HG03108 (cell line): Measurements from ENCODE around the gene SLAMF7.
"Not testable (repeated sequence)": the region's sequence is repeated elsewhere in the genome, so short reads cannot be mapped to it uniquely, and the experiment has no call there.

Source experiments
- ATAC-seq: cut with Tn5 transposase; IDR thresholded peaks from one replicate; pipeline ENCODE4 v1.9.1; 2021; ENCODE audit warnings: moderate library complexity; ENCODE audit not compliant: unreplicated experiment

SLAMF7 gene, protein sequence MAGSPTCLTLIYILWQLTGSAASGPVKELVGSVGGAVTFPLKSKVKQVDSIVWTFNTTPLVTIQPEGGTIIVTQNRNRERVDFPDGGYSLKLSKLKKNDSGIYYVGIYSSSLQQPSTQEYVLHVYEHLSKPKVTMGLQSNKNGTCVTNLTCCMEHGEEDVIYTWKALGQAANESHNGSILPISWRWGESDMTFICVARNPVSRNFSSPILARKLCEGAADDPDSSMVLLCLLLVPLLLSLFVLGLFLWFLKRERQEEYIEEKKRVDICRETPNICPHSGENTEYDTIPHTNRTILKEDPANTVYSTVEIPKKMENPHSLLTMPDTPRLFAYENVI

DNA sequence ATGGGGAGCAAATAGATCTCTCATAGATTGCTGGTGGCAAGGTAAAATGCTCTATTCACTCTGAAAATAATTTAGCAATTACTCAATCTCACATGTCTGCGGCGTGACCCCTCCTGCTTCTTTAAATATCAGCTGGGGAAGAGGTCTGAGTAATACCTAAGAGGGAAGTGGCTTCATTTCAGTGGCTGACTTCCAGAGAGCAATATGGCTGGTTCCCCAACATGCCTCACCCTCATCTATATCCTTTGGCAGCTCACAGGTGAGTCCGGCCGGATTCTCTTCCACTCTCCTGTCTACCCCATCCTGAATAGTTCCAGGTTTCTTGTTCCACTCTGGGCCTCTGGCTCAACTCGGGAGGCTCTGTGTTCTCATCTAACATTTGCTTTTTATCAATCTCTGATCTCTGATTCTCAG lies at the start of gene SLAMF7:
TSS of gene SLAMF7 (plus strand) at position 150 of the 414 bp plus-strand sequence. CDS start at position 205, 55 bp downstream.
- ATAC-seq, result peak; percentile 48

DNA sequence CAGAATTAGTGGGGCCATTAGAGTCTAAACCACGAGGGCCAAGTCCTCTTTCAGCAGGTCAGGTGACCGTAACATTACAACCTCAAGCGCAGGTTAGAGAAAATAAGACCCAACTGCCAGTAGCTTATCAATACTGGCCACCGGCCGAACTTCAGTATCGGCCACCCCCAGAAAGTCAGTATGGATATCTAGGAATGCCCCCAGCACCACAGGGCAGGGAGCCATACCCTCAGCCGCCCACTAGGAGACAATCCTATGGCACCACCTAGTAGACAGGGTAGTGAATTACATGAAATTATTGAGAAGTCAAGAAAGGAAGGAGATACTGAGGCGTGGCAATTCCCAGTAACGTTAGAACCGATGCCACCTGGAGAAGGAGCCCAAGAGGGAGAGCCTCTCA lies 46.7 kb upstream of the SLAMF7 start:
- not testable (repeated sequence) for ATAC-seq

DNA sequence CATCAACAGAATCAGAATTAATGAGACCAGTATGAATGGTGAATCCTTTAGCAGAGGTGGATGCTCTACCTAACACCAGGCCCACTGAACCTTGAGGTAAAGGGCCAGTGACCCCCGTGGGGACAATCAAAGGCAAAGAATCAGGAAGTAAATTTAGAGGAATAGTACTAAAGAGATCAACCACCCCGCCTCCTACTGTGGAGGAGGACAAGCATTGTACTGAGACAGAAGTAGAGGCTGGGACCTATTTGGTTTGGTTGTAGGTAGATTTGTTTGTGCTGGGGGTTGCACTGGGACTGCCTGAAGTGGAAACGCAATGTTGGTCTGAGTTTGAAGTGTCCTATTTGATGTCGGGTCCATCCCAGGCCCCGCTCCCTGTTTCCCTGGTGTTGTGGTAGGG lies 36.9 kb upstream of the SLAMF7 start:
- ATAC-seq, result no peak

DNA sequence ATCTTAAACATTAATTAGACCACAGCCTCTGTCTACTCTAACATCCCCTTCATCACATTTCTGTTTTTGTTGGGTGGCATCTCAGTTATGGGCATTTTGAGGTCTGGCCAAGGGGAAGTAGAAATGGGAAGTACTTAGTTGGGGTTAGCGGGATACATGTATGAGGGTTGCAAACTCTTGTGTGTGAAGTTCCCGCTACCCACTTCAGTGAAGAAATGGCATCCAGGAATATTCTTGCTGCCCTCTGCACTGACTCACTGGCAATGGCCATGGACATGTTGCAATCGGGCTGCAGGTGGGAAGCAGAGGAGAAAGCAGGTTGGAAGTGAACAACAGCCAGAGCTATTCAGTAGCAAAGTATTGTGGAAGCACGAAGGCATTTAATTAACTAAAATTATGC lies 34.8 kb upstream of the SLAMF7 start:
- no peak for ATAC-seq

DNA sequence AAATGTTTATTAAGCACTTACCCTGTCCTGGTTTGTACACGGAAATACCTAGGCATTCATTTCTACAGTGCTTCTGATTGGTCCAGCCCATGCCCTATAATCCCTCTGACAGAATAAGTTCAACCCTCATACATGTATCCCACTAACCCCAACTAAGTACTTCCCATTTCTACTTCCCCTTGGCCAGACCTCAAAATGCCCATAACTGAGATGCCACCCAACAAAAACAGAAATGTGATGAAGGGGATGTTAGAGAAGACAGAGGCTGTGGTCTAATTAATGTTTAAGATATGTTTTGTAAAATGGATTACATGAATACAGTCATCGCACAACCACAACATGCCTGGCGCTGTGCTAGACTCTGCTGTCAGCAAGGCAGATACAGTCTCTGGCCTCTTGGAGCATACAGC lies 33.8 kb upstream of the SLAMF7 start:
- not testable (repeated sequence) for ATAC-seq

DNA sequence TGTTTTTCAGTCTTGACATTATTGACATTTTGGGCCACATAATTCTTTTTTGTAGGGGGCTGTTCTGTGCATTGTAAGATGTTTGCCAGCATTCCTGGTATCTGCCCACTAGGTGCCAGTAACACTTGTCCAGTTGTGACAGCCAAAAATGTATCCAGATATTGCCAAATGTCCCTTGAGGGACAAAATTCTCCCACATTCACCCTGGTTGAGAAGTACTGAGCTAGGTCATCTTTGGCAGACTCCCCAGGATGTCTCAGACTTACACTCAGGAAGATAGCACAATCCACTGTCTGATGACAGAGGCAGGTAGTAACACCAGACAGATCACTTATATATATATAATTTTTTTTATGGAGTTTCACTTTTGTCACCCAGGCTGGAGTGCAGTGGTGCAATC lies 33.3 kb upstream of the SLAMF7 start:
- ATAC-seq, result no peak

DNA sequence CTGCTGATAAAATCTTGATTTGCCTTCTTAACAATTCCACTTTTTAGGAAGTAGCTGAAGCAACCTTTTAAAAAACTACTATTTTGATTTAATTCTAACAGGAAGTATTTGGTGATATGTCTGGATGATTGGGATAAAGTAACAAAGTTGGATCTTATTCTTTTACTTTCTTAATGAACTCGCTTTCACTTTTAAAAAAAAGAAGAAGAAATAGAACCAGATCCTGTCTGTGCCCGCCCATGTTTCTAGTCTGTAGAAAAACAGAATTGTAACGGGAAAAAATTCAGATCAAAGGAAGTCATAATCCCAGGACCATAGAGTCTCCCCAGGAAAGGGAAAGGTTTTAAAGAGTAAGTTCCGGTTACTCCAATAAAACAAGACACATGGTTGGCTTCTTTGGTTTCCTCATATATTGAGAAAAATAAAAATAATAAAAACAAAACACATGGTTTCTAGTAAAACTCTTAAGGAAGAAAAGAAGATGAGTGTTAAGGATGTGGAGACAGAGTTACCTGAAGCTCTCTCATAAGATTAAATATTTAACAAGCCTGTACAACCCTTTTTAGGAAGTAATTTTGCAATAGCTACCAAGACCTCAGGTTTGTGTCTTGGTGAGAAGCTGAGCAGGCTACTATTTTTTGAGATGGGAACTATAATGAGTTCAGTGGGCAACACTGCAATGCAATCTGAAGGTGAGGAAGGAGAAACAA lies 32.4 kb upstream of the SLAMF7 start:
- ATAC-seq, result no peak

DNA sequence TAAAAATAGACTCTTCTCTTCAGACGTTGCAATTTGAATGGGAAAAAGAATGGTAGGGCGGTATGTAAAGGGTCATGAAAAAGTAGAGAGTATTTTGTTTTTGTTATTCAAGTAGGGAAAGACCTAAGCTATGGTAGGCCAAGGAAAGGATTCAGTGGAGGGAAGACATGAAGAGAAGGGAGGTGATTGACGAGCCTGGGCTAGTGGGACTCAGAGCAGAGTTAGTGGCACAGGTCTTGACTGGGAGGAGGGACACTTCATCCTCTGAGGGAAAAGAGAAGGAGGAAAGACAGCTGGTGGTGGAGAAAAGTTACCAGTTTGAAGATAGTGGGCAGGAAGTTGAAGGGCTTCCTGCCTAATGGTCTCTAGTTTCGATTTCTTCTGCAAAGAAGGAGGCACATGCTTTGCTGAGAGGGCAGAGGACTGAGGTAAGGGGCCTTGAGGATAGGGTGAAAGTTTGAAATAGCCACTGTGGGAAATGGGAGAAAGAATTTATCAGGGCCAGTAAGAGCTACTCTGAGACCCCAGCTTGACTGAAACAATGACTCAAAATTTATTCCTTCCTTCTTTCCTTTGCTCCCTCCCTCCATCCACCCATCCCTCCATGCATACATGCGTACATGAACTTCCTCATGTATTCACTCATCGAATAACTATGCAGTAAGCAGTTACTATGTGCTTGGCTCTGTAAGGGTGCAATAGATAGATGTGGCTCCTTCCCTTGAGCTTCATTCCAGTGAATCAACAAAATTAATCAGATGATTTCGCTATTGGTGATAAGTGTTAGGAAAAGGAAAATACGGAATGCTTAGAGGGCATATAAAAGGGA lies 31.6 kb upstream of the SLAMF7 start:
- no peak for ATAC-seq

DNA sequence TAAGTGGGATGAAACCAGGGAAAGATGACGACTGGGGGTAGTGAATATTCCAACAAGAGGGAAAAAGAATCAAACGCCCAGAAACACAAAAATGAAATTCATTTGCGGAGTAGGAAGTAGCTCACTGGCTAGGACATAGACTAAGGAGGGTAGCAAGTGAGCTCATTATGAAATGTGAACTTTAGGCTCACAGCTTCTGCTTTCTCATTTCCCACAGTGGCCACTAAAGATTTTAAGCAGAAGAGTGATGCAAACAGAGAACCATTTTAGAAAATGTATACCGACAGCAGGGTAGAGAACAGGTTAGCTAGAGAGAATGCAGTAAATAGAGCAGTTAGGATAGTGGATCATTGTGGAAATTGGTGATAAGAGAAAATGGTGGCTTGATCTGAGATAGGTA lies 30.9 kb upstream of the SLAMF7 start:
- ATAC-seq, result no peak

DNA sequence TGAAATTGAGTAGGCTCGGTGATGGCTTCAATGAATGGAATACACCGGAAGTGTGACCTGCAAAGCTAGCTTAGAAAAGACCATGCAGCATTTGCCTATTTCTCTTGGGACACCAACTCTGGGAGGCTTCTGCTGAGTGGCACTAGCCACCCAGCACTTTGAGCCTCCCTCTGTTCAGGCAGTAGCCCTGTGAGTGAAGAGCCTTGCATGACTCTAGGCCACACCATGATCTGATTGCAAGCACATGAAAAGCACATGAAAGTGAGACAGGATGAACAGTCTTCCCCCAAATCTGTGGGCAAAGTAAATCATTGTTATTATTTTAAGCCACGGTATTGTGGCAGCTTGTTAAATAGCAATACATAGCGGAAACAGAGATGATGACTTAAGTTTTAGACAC lies 30.2 kb upstream of the SLAMF7 start:
- ATAC-seq, result peak; percentile 34

DNA sequence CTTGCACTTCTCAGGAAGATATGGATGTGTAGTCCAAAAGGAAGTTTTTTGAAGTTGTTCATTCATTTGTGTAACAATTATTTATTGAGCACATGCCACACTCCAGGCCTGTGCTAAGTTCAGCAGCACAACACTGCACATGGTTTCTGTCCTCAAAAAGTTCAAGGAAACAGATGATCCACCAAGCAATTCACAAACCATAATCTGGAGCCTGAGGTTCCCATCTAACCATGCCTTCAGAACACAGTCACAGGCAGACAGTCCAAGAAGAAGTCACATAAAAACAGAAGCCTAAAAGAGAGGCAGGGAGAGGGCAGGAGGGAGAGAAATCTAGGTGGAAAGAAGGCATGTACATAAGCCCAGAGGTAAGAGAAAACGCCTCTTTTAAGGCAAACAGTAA lies 29.3 kb upstream of the SLAMF7 start:
- no peak for ATAC-seq

DNA sequence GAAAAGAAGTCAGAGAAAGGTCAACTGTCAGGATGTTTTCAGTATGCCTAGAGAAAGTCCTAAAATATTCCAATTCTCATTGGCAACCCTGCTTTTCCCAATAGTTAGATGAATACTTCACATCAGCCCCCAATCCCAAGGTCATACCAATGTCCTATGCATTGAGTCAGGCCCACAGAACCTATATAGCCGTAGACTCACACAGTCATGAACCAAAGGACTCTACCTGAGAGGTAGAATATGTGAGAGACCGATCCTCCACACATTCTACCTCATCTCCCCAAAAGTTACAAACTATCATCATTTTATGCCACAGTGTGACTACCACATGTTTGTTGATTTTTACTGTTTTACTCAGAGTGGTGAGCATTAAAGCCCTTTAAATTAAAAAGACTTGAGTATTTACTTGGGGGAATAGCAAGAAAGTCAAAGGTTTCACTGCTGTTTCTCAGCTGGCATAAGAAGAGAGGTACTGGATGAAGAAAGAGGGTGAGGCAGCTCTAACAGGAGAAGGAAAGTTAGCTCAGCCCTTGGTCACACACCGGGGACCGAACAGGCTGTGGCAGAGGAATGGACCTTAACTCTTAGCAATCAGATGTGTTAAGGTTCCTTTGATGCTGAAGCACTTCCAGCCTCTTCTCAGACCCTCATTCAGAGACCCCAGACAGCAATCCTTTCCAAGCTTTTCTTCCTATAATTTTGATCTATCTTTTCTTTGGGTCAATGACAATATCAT lies 28.4 kb upstream of the SLAMF7 start:
- ATAC-seq, result no peak

DNA sequence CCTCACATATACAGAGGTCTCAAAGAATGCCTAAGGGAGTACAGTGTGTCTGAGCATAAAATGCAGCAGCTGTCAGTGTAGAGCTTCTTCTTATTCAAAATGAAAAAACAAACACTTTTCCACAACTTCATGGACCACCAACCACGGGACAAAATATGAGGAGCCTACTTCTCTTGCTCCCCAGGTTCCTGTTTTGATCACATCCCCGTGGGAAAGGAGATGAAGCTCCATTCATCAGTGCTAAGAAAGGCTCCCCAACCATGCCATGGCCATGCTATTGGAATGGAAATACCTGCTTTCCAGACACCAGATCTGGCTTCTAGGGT lies 27.8 kb upstream of the SLAMF7 start:
- ATAC-seq, result no peak

DNA sequence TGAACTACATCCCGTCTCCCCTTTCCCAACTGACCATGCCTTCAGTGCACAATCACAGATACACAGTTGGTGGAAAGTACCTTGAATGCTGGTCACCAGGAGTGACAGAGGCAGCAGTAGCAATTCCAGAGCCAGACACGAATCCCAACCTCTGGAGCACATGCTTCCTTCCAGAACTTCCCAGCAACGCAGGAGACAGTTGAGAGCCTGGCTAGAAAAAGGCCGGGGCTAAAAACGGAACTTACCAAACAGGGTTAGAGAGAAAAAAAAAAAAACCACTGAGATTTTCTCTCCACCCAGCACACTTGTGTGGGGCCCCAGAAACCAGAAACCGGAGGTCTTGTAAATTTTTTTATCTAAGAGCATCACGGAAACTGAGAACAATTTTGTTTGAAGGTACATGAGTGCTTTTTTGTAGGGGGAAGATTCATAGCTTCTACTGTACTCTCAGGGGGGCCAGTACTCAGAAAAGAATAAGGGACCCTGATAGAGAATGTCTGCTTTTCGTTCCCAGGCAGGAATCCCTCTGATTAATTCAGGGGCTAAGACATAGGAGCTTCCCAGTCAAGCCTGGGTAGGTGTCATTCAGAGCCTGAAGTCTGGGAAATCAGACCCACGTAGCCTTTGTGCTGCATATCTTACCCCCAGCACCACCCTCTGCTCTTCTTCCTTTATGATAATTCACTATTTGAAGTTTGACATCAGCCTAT lies 27.3 kb upstream of the SLAMF7 start, which contains the start of gene CD48:
TSS of gene CD48 (minus strand) at position 221 of the 710 bp plus-strand sequence. CDS start at position 162, 59 bp downstream.
- peak; percentile 25 for ATAC-seq

DNA sequence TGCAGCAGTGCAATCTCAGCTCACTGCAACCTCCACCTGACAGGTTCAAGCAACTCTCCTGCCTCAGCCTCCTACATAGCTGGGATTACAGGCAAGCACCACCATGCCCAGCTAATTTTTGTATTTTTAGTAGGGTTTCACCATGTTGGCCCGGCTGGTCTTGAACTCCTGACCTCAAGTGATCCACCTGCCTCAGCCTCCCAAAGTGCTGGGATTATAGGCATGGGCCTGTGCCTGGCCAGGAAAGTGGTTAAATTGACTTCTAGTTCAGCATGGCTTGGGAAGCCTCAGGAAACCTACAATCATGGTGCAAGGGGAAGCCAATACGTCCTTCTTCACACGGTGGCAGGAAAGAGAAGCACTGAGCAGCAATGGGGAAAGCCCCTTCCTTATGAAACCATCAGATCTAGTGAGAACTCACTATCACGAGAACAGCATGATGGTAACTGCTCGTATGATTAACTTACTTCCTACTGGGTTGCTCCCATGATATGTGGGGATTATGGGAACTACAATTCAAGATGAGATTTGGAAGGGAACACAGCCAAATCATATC lies 26.4 kb upstream of the SLAMF7 start:
- ATAC-seq, result peak; percentile 31

DNA sequence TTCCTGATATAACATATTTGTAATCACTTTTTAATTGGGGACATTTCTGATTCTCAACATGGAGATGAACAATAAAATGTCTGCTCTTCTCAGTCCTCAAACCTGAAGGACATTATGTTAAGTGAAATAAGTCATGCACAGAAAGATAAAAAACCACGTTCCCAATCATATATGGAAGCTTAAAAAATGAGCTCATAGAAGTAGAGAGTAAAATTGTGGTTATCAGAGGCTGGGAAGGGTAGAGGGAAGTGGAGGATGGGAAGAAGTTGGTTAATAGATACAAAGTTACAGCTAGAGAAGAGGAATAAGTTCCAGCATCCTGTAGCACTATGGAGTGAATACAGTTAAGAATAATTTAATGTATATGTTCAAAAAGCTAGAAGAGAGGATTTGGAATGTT lies 25.9 kb upstream of the SLAMF7 start:
- no peak for ATAC-seq

DNA sequence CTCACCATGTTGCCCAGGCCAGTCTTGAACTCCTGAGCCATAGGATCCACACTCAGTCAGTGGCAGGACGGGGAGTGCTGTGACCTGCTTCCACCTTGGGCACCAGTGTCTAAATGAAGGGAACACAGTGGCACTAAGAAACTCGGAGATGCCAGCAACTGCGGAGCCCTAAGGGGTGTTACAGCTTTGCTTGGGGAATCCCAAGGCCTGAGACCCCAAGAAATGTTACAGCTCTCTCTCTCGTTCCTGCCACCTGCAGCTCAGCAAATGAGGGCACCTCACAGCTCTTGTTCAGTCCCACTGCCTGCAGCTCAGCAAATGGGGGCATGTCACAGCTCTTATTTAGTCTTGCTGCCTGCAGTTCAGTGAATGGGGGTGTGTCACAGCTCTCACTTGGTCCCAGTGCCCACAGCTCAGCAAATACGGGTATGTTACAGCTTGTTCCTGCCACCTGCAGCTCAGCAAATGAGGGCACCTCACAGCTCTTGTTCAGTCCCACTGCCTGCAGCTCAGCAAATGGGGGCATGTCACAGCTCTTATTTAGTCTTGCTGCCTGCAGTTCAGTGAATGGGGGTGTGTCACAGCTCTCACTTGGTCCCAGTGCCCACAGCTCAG lies 24.9 kb upstream of the SLAMF7 start:
- not testable (repeated sequence) for ATAC-seq

DNA sequence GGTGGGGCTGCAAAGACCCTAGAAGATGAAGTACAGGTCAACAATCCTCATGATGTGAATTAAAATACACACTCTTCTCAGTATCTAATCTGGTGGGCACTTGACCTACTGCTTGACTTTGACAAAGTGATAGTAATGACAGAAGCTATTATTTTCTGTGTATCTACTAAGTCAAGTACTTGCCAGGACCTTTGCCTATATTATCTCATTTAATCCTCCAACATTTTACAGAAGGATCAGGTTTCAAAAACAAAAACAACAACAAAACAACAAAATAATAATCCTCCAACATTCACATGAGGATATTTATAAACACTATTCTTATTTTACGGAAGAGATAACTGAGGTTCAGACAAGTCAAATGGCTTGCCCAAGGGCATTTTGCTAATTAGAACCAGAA lies 23.0 kb upstream of the SLAMF7 start:
- ATAC-seq, result no peak

DNA sequence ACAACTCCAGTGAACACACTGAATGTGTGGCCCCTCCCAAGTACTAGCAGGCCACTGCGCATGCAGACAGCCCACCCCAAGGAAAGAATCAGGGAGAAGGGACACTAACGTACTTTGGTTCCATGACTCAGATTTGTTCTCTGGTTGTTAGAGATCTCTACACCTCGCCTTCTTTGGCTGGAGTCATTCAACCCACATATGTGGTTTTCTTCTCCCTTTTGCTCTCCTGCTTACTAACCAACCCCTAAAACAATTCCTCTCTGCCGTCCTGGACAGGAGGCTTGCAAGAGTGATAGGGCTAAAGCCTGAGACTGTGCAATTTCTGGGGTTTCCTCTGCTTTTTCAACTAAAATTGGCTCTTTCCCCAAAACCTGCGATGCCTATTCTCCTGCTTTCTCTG lies 21.7 kb upstream of the SLAMF7 start:
- no peak for ATAC-seq

DNA sequence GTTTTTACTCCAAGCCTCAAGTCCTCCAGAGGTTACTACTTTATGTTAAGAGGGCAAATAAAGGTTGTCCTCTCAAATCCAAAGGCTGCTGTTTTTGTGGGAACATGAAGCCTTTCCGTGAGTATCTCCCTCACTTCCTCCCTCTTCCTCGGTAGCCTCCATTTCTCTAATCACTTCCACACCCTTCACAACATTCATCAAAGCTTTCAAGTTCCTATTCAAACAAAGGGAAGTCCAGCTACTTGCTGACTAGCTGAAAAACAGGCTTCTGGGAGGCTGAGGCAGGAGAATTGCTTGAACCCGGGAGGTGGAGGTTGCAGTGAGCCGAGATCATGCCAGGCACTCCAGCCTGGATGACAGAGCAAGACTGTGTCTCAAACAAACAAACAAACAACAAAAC lies 20.8 kb upstream of the SLAMF7 start:
- no peak for ATAC-seq
